Sigmoid colon (tissue), 7 donors: Measurements from ENCODE around the gene SAPCD2. TPM values are rescaled to one million over a fixed set of nuclear protein-coding genes. Genes with fewer than 3 reads are reported as not detected.
A peak's percentile ranks its signal among the peaks of the same experiment; 100 is the strongest.

ENCODE experiments used
- DNase-seq: peaks from one replicate; pipeline ENCODE4 v3.0.0-alpha.2; 2019
- H3K27ac ChIP-seq, 4 donors: fragments of 200-600 bp; sonication (generic); one replicate each; pipeline ENCODE4 v1.5.1; 2016 to 2019; ENCODE audit warnings: mild to moderate bottlenecking in 1 of 4
- H3K27me3 ChIP-seq, 3 donors: fragments of 200-600 bp; sonication (generic); one replicate each; pipeline ENCODE4 v1.5.1; 2019; ENCODE audit warnings: mild to moderate bottlenecking in 1 of 3
- H3K36me3 ChIP-seq, 4 donors: fragments of 200-600 bp; sonication (generic); one replicate each; pipeline ENCODE4 v1.5.1; 2016 to 2019
- H3K4me1 ChIP-seq, 4 donors: fragments of 200-600 bp; sonication (generic); one replicate each; pipeline ENCODE4 v1.5.1; 2017 to 2019
- H3K4me3 ChIP-seq, 4 donors: fragments of 200-600 bp; sonication (generic); one replicate each; pipeline ENCODE4 v1.5.1; 2017 to 2019; ENCODE audit warnings: mild to moderate bottlenecking in 2 of 4, moderate library complexity in 1 of 4
- H3K9me3 ChIP-seq, 4 donors: fragments of 200-600 bp in 3 of 4; sonication (generic) in 3 of 4; one replicate each; pipeline versions ENCODE4 v1.5.1 to v1.6.1; 2013 to 2019
- EP300 ChIP-seq, 4 donors: sonication (generic); formaldehyde crosslinking; IDR thresholded peaks; one replicate each; pipeline ENCODE4 v1.6.1; 2017; ENCODE audit warnings: antibody characterized with exemption in 4 of 4
- POLR2A ChIP-seq, 2 donors: fragments of 450-650 bp; IDR thresholded peaks; one replicate each; pipeline ENCODE4 v1.6.1; 2016; ENCODE audit warnings: antibody characterized with exemption in 2 of 2, mild to moderate bottlenecking in 2 of 2, moderate library complexity in 2 of 2
- POLR2AphosphoS5 ChIP-seq, 4 donors: sonication (generic); formaldehyde crosslinking; IDR thresholded peaks; one replicate each; pipeline ENCODE4 v1.6.1; 2017; ENCODE audit warnings: antibody characterized with exemption in 4 of 4
- WGBS, 2 donors: extraction: QIAGEN DNeasy Blood & Tissue Kit; methylation state at CpG; one replicate each; pipeline ENCODE4 v1.1.7; 2013; 5-methylcytosine and 5-hydroxymethylcytosine counted together
- intact Hi-C: fragments of 100-400 bp; cut with DNase I; formaldehyde crosslinking; loops from one replicate; pipeline ENCODE4 v1.15.1; 2023
- polyA plus RNA-seq, 3 donors: library from polyadenylated mRNA; stranded (reverse); fragments of 200-250 nt; gene quantifications; one replicate each; pipeline ENCODE4 v1.2.3, GENCODE V29; 2013
- total RNA-seq, 4 donors: library from RNA; depleted of rRNA; stranded (reverse); fragments of >200 nt; gene quantifications; one replicate each; pipeline ENCODE4 v1.1.0, GENCODE V29; 2016
- TF ChIP-seq, protein P1 (sequence below), 4 experiments: fragments of 450-650 bp in 3 of 4; fragments of 200-600 bp in 1 of 4; IDR thresholded peaks; one replicate each; pipeline ENCODE4 v1.5.1; 2016 to 2019; ENCODE audit warnings: antibody characterized with exemption in 4 of 4, mild to moderate bottlenecking in 3 of 4, moderate library complexity in 2 of 4
- donor health status: healthy with polysubstance abuse.
- donor health status: Bipolar disorder and iron deficiency.
- donor health status: healthy.

SAPCD2 gene
- total and polyA plus RNA-seq, 7 donors = 0.81 to 16.4 (median 3.7) TPM; not detected in 3

DNA sequence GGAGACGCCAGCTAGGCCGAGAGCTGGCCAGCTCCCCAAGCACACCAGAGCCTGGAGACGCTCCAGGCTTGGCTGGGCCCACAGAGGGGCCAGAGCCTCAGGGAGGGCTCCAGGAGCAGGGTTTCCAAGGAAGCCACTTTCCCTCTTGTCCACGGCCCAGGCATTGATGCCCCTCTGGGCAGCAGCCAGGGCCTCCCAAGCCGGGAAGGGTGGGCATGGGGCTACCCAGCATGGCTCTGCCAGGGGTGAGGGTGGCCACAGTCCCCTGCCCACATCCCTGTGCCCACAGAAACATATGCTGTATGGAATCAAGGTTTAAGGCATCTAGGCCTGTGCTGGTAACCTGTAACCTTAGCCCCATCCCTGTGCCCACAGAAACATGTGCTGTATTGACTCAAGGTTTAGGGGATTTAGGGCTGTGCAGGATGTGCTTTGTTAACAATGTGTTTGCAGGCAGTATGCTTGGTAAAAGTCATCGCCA, 45.7 kb upstream of the SAPCD2 start:
- intact Hi-C loops = no loop called here
- WGBS, 2 donors = 55 to 74% methylated on average over 6 of the region's 6 CpGs
- no peak for DNase-seq
- Histone ChIP-seq H3K9me3 (no peaks in the 10 kb centered on the region), H3K36me3 (peaks cover 6 to 21% (median 10%) of the 10 kb centered on the region in 4 donors), H3K27me3 (no peaks in the 10 kb centered on the region), H3K4me3 (no peak overlapping the region), H3K4me1 (peaks cover 0 to 18% (median 14%) of the 10 kb centered on the region in 4 donors), H3K27ac (no peak overlapping the region)
- TF ChIP-seq POLR2A (IDR thresholded peaks at IDR 0.05) (no peak), POLR2AphosphoS5 (IDR thresholded peaks at IDR 0.05) (no peak), EP300 (IDR thresholded peaks at IDR 0.05) (no peak)
- TF ChIP-seq, protein P1, sequence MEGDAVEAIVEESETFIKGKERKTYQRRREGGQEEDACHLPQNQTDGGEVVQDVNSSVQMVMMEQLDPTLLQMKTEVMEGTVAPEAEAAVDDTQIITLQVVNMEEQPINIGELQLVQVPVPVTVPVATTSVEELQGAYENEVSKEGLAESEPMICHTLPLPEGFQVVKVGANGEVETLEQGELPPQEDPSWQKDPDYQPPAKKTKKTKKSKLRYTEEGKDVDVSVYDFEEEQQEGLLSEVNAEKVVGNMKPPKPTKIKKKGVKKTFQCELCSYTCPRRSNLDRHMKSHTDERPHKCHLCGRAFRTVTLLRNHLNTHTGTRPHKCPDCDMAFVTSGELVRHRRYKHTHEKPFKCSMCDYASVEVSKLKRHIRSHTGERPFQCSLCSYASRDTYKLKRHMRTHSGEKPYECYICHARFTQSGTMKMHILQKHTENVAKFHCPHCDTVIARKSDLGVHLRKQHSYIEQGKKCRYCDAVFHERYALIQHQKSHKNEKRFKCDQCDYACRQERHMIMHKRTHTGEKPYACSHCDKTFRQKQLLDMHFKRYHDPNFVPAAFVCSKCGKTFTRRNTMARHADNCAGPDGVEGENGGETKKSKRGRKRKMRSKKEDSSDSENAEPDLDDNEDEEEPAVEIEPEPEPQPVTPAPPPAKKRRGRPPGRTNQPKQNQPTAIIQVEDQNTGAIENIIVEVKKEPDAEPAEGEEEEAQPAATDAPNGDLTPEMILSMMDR (IDR thresholded peaks at IDR 0.05) = no peak

DNA sequence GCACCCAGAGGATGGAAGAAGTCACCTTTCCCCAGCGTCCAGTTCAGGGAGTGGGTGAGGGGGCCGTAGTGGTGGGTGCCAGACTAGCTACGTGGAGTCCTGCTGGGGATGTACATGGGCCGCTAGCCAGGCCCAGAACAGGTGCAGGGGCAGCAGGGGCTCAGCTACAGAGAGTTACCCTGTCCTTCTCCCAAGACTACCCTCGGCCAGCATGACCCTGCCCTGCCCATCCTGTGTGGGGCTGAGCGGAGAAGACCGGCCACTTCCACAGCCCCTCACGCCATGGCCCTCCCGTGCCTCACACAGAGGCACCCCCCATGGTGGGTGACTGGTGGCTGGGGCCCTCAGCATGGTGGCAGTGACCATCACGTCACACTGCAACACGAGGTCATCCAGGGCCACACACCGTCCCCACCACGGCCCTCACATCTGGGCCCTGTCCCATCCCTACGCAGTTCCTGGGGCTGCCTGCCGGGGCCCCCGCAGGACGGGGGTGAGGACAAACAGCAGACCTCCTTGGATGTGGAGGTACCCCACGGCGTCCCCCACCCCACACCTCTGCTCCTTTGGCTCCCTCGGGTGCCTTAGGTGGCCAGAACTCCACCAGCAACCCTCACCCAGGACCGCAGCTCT, 45.2 kb upstream of the SAPCD2 start:
- 61 to 85% methylated on average over 21 of the region's 21 CpGs for WGBS, 2 donors
- peaks cover 10 to 25% (median 13%) of the 10 kb centered on the region in 4 donors for H3K36me3 ChIP-seq
- H3K27ac ChIP-seq = no peak overlapping the region
- H3K4me3 ChIP-seq = peak overlapping the region in 3 of 4 donors; percentile 67 to 80 (median 69)
- intact Hi-C loops = loop anchor here (2.0 kb wide), 2 partner anchors 29 to 107 kb away; partner anchors contain the start of genes MAN1B1 and RNF208
- no peaks in the 10 kb centered on the region for H3K27me3 ChIP-seq
- H3K9me3 ChIP-seq = no peaks in the 10 kb centered on the region
- H3K4me1 ChIP-seq = peaks cover 0 to 18% (median 14%) of the 10 kb centered on the region in 4 donors
- no peak for DNase-seq
- TF ChIP-seq EP300 (IDR thresholded peaks at IDR 0.05) = no peak
- TF ChIP-seq POLR2A (IDR thresholded peaks at IDR 0.05) = no peak
- TF ChIP-seq, protein P1 (IDR thresholded peaks at IDR 0.05) = no peak
- TF ChIP-seq POLR2AphosphoS5 (IDR thresholded peaks at IDR 0.05) = no peak

DNA sequence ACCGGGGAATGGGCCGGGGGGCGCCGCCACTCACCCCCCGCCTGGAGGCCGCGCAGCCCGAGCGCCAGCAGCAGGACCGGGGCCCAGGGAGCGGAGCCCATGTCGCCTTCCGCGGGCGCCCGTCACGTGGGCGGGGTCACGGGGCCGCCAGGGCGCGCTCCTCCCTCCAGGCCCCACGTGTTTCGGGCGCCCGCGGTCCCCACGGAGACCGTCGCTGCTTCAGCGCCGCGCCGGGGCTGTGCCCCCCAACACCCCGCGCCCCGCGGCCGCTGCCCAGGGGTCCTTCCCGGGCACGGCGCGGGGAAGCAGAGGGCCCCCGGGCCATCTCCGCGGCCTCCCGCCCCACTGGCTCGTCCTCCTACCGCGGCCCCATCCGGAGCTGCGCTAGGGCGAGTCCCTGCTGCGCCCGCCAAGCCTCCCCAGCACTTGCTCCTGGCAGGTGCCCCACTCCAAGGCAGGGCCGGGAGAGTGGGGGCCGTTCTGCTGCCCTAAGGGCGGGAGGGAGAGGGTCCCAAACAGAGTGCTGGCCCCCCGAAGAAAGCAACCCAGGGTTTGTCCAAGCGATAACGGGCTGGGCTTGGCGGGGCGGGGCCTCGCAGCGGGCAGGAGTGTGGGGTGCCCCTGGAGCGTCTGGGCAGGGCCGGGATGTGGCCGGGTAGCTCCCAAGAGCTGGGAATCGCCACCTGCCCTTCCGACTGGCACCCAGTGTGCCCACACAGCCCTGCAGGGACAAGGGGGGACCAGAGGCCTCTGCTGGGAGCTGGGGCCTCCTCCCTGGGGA, 44.4 kb upstream of the SAPCD2 start, which contains the start of gene DPP7:
Gene DPP7 (minus strand): TSS at position 121 of the 781 bp plus-strand sequence. CDS start 20 bp downstream, at position 101.
- no peaks in the 10 kb centered on the region for H3K9me3 ChIP-seq
- intact Hi-C loops = loop anchor here (2.0 kb wide), 2 partner anchors 28 to 108 kb away; partner anchors contain the start of genes MAN1B1 and RNF208
- DNase-seq = peak; percentile 87
- TF ChIP-seq POLR2AphosphoS5 (IDR thresholded peaks at IDR 0.05) = peak in 3 of 4 donors; percentile 17 to 59 (median 33)
- TF ChIP-seq, protein P1 (IDR thresholded peaks at IDR 0.05) = no peak
- peaks cover 0 to 18% (median 14%) of the 10 kb centered on the region in 4 donors for H3K4me1 ChIP-seq
- 1 to 4% methylated on average over 70 of the region's 70 CpGs for WGBS, 2 donors
- H3K4me3 ChIP-seq = peak within 1 kb of the TSS; percentile 67 to 86 (median 74)
- peak within 1 kb of the TSS; percentile 44 to 66 (median 52) for H3K27ac ChIP-seq
- no peaks in the 10 kb centered on the region for H3K27me3 ChIP-seq
- peaks cover 10 to 32% (median 18%) of the 10 kb centered on the region in 4 donors for H3K36me3 ChIP-seq

DNA sequence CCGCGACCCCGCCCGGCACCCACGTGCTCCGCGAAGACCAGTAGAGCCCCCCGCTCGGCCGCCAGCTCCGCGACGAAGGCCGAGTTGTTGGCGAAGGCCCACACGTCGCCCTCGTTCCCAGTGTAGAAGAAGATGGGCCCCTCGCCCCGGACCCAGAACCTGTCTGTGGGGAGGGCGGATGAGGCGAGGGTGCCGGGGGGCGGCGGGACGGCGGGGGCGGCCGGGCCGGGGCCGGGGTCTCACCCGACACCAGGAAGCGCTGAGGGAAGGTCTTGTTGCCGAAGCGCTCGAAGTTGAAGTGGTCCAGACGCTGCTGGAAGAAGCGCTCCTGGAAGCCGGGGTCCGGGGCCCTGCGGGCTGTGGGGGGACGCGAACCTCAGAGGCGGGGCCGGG, 43.9 kb upstream of the SAPCD2 start:
- Histone ChIP-seq H3K4me1 (peaks cover 0 to 18% (median 14%) of the 10 kb centered on the region in 4 donors), H3K36me3 (peaks cover 10 to 38% (median 19%) of the 10 kb centered on the region in 4 donors), H3K4me3 (peak overlapping the region; percentile 67 to 86 (median 74)), H3K9me3 (no peaks in the 10 kb centered on the region), H3K27ac (peak overlapping the region; percentile 44 to 66 (median 52)), H3K27me3 (no peaks in the 10 kb centered on the region)
- WGBS, 2 donors = 1% methylated on average over 45 of the region's 45 CpGs
- DNase-seq = peak; percentile 70
- intact Hi-C loops = loop anchor here (2.0 kb wide), 2 partner anchors 27 to 109 kb away; partner anchors contain the start of genes MAN1B1 and RNF208
- TF ChIP-seq EP300 (IDR thresholded peaks at IDR 0.05) = no peak
- TF ChIP-seq POLR2A (IDR thresholded peaks at IDR 0.05) = no peak
- TF ChIP-seq POLR2AphosphoS5 (IDR thresholded peaks at IDR 0.05) = no peak
- TF ChIP-seq, protein P1 (IDR thresholded peaks at IDR 0.05) = no peak
